Measurements from ENCODE around the gene SLC17A7. TPM values are rescaled to one million over a fixed set of nuclear protein-coding genes. Genes with fewer than 3 reads are reported as not detected.

The SLC17A7 gene
- total RNA-seq, 1 donor from 2014 or later = 0.99 TPM

DNA sequence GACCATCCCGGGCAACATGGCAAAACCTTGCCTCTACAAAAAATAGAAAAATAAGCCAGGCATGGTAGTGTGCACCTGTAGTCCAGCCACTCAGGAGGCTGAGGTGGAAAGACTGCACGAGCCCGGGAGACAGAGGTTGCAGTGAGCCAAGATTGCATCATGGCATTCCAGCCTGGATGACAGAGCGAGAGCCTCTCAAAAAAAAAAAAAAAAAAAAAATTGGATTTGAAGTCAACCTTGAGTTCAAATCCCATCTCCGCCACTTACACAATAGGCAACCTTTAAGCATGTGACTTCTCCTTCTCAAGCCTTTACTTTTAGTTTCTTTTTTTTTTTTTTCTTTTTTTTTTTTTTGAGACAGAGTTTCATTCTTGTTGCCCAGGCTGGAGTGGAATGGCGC lies 41.3 kb downstream of the SLC17A7 start:
- TF ChIP-seq, protein P1, sequence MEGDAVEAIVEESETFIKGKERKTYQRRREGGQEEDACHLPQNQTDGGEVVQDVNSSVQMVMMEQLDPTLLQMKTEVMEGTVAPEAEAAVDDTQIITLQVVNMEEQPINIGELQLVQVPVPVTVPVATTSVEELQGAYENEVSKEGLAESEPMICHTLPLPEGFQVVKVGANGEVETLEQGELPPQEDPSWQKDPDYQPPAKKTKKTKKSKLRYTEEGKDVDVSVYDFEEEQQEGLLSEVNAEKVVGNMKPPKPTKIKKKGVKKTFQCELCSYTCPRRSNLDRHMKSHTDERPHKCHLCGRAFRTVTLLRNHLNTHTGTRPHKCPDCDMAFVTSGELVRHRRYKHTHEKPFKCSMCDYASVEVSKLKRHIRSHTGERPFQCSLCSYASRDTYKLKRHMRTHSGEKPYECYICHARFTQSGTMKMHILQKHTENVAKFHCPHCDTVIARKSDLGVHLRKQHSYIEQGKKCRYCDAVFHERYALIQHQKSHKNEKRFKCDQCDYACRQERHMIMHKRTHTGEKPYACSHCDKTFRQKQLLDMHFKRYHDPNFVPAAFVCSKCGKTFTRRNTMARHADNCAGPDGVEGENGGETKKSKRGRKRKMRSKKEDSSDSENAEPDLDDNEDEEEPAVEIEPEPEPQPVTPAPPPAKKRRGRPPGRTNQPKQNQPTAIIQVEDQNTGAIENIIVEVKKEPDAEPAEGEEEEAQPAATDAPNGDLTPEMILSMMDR (IDR thresholded peaks at IDR 0.05; ENCODE audit: borderline replicate concordance) = no peak

DNA sequence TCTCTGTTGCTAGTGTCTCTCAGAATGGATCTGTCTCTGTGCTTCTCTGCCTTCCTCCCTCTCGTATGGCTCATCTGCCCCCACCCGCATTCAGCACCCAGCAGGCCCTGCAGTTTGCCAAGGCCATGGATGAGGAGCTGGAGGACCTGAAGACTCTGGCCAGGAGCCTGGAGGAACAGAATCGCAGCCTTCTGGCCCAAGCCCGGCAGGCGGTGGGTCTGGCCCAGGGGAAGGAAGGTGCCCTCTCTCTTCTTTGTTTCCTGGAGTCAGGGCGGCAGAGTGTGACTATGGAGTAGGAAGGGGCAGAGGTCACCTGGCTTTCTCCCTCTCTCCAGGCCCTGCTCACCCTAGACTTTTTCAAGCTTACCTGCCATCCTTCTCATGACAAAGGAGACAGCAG lies 42.4 kb downstream of the SLC17A7 start:
- TF ChIP-seq, protein P1 (IDR thresholded peaks at IDR 0.05; ENCODE audit: borderline replicate concordance) = no peak
- DNase-seq = no peak
- Histone ChIP-seq H3K4me1 (no peaks in the 10 kb centered on the region), H3K27me3 (ENCODE audit: low read depth) (peaks cover 53% of the 10 kb centered on the region), H3K9me3 (replicated peaks) (no peaks in the 10 kb centered on the region), H3K27ac (replicated peaks) (no peak overlapping the region), H3K4me3 (no peak overlapping the region), H3K36me3 (no peaks in the 10 kb centered on the region)
- intact Hi-C loops (cut with micrococcal nuclease) = loop anchor here (10.0 kb wide), 1 partner anchor 46 kb away; the partner anchor contains the start of gene SLC17A7

More for the DNA sequence above, 41.3 kb downstream of the SLC17A7 start:
- DNase-seq = no peak
- Histone ChIP-seq H3K27me3 (ENCODE audit: low read depth) (peaks cover 42% of the 10 kb centered on the region), H3K4me3 (no peak overlapping the region), H3K36me3 (no peaks in the 10 kb centered on the region), H3K9me3 (replicated peaks) (no peaks in the 10 kb centered on the region), H3K4me1 (no peaks in the 10 kb centered on the region), H3K27ac (replicated peaks) (no peak overlapping the region)
- intact Hi-C loops (cut with micrococcal nuclease) = no loop called here

DNA sequence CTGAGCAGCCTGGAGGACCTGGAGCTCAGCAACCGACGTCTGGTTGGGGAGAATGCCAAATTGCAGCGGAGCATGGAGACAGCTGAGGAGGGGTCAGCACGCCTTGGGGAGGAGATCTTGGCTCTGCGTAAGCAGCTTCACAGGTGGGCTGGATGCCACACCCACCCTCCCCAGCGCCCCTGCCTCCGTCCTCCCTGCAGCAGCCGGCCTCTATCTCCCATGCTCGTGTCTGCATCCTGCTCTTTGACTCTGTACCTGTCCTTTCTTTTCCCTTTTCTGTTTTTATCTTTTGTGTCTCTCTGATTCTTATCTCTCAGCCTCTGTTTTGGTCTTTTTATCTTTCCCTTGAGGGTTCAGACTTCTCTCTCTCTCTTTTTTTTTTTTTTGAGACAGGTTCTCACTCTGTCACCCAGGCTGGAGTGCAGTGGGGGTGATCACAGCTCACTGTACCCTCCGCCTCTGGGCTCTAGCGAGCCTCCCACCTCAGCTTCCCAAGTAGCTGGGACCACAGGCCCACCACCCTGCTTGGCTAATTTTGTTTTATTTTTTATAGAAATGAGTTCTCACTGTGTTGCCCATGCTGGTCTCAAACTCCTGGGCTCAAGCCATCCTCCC lies 43.2 kb downstream of the SLC17A7 start:
- intact Hi-C loops (cut with micrococcal nuclease) = loop anchor here (10.0 kb wide), 1 partner anchor 47 kb away; the partner anchor contains the start of gene SLC17A7
- no peaks in the 10 kb centered on the region for H3K36me3 ChIP-seq
- peaks cover 60% of the 10 kb centered on the region for H3K27me3 ChIP-seq (ENCODE audit: low read depth)

DNA sequence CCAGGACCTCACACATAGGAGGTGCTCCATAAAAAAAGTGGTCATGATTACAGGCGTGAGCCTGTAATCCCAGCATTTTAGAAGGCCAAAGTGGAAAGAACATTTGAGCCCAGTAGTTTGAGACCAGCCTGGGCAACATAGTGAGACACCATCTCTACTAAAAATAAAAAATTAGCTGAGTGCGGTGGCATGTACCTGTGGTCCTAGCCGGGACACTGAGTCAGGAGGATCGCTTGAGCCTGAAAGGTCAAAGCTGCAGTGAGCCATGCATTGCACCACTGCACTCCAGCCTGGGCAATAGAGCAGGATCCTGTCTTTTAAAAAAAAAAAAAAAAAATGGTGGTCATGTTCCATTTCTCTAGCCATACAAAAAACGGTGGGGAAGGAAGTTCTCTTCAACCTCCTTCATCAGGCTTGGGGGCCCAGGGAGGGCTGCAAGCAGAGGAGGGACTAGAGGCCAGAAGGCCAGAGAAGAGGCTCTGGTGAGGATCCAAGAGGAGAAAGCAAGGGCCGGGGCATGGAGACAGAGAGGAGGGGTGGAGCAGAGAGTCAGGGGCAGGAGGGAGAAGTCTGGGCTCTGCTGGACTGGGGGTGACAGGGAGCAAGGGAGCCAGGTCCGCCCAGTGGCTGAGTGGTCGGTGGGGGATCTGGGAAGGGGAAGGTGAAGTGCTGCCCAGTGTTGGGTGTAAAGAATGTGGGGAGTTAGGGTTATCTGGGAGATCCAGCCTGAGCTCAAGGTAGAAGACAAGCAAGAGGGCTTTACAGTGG lies 44.4 kb downstream of the SLC17A7 start:
- no peaks in the 10 kb centered on the region for H3K9me3 ChIP-seq (replicated peaks)
- no peak overlapping the region for H3K4me3 ChIP-seq
- no peak for DNase-seq
- H3K4me1 ChIP-seq = no peaks in the 10 kb centered on the region
- no peaks in the 10 kb centered on the region for H3K36me3 ChIP-seq
- no peak overlapping the region for H3K27ac ChIP-seq (replicated peaks)
- intact Hi-C loops (cut with micrococcal nuclease) = loop anchor here (10.0 kb wide), 1 partner anchor 48 kb away; the partner anchor contains the start of gene SLC17A7
- H3K27me3 ChIP-seq (ENCODE audit: low read depth) = peaks cover 72% of the 10 kb centered on the region
- TF ChIP-seq, protein P1 (IDR thresholded peaks at IDR 0.05; ENCODE audit: borderline replicate concordance) = no peak

More for the DNA sequence above, 43.2 kb downstream of the SLC17A7 start:
- Histone ChIP-seq H3K27ac (replicated peaks) (no peak overlapping the region), H3K4me1 (no peaks in the 10 kb centered on the region), H3K9me3 (replicated peaks) (no peaks in the 10 kb centered on the region), H3K4me3 (no peak overlapping the region)
- DNase-seq = no peak
- TF ChIP-seq, protein P1 (IDR thresholded peaks at IDR 0.05; ENCODE audit: borderline replicate concordance) = no peak

DNA sequence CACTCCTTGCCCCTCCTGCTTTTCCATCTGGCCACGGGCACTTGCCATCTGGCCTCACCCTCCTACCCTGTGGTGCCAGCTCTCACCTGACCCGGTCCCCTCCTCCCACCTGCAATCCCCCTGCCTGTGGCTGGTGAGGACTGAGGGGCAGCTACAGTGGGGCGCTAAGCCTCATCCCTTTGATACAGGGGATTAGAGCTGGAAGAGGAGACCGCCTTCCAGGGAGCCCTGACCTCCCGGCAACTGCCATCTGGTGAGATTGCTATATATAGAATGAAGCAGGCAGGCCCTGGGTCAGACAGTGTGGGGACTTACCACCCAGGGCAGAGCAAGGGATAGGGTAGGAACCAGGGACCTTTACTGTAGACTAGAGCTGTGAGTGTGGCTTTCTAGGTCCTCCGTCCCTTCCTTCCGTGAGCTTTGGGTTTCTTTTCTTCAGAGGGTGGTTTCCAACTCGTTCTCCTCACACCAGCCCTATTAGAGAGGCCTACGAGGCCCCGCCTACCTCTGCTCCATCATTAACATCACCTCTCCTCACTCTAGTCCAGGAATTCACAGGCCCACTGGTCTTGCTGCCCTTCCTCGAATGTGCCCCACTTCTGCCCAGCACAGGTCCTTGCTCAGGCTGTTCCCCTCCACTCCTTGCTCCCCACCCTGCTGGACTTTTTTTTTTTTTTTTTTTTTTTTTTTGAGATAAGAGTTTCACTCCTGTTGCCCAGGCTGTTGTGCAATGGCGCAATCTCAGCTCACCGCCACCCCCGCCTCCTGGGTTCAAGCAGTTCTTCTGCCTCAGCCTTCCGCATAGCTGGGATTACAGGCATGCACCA lies 45.5 kb downstream of the SLC17A7 start:
- DNase-seq = no peak
- peaks cover 74% of the 10 kb centered on the region for H3K27me3 ChIP-seq (ENCODE audit: low read depth)
- TF ChIP-seq, protein P1 (IDR thresholded peaks at IDR 0.05; ENCODE audit: borderline replicate concordance) = no peak

More for the DNA sequence above, 45.5 kb downstream of the SLC17A7 start:
- intact Hi-C loops (cut with micrococcal nuclease) = loop anchor here (10.0 kb wide), 1 partner anchor 49 kb away; the partner anchor contains the start of gene SLC17A7
- Histone ChIP-seq H3K4me1 (no peaks in the 10 kb centered on the region), H3K9me3 (replicated peaks) (no peaks in the 10 kb centered on the region), H3K36me3 (no peaks in the 10 kb centered on the region), H3K27ac (replicated peaks) (no peak overlapping the region), H3K4me3 (no peak overlapping the region)

Measured in left ventricle myocardium inferior (tissue), 1 donor.